ENCODE data around the gene FLT1.
A peak's percentile ranks its signal among the peaks of the same experiment; 100 is the strongest.

Gene FLT1

GRCh38 chr13:28251466-28251865 lies 243.5 kb downstream of the FLT1 start:
- Histone ChIP-seq H3K9me3 (ENCODE audit: insufficient read depth, low read length, severe bottlenecking) (no peaks in the 10 kb centered on the region), H3K27me3 (ENCODE audit: insufficient read depth, low read length, poor library complexity) (no peaks in the 10 kb centered on the region), H3K9ac (ENCODE audit: low read depth, low read length) (no peak overlapping the region), H4K20me1 (ENCODE audit: insufficient read depth, low read length) (0 out of 2 replicates have a peak, but pooled peaks cover 5% of the 10 kb centered on the region), H3K4me3 (ENCODE audit: low read depth in 1 of 2, low read length in 2 of 2) (no peak overlapping the region), H3K27ac (ENCODE audit: low read length) (peak overlapping the region; percentile 31; the same call in 1 of the 2 replicates), H3K4me1 (ENCODE audit: insufficient read depth, low read length) (peaks cover 3% of the 10 kb centered on the region; the same call in 1 of the 2 replicates), H2AFZ (ENCODE audit: low read depth, low read length) (no peak overlapping the region), H3K79me2 (ENCODE audit: insufficient read depth, low read length) (peaks cover 68% of the 10 kb centered on the region), H3K4me2 (ENCODE audit: insufficient read depth, low read length) (no peak overlapping the region), H3K36me3 (ENCODE audit: insufficient read depth, low read length) (peaks cover 33% of the 10 kb centered on the region)
- DNase-seq = no peak
- ATAC-seq (ENCODE audit: insufficient read depth, low read depth) = no peak
- no peak for TF ChIP-seq EZH2 (IDR thresholded peaks at IDR 0.05; ENCODE audit: borderline replicate concordance, low read depth, low read length, severe bottlenecking)
- TF ChIP-seq CTCF (IDR thresholded peaks at IDR 0.05; ENCODE audit: borderline replicate concordance, extremely low read depth, low read length, poor library complexity, severe bottlenecking) = no peak

- H3K4me3 ChIP-seq (ENCODE audit: low read depth in 1 of 2, low read length in 2 of 2) = no peak overlapping the region
- no peak overlapping the region for H2AFZ ChIP-seq (ENCODE audit: low read depth, low read length)
- no peak overlapping the region for H3K27ac ChIP-seq (ENCODE audit: low read length)
- no peaks in the 10 kb centered on the region for H3K27me3 ChIP-seq (ENCODE audit: insufficient read depth, low read length, poor library complexity)
- peaks cover 3% of the 10 kb centered on the region; the same call in 1 of the 2 replicates for H3K4me1 ChIP-seq (ENCODE audit: insufficient read depth, low read length)
- H4K20me1 ChIP-seq (ENCODE audit: insufficient read depth, low read length) = 0 out of 2 replicates have a peak, but pooled peaks cover 5% of the 10 kb centered on the region
- peaks cover 72% of the 10 kb centered on the region for H3K79me2 ChIP-seq (ENCODE audit: insufficient read depth, low read length)
- peaks cover 31% of the 10 kb centered on the region for H3K36me3 ChIP-seq (ENCODE audit: insufficient read depth, low read length)
- no peak overlapping the region for H3K9ac ChIP-seq (ENCODE audit: low read depth, low read length)
- TF ChIP-seq CTCF (IDR thresholded peaks at IDR 0.05; ENCODE audit: borderline replicate concordance, extremely low read depth, low read length, poor library complexity, severe bottlenecking) = no peak
- TF ChIP-seq EZH2 (IDR thresholded peaks at IDR 0.05; ENCODE audit: borderline replicate concordance, low read depth, low read length, severe bottlenecking) = no peak
- DNase-seq (no peak), ATAC-seq (ENCODE audit: insufficient read depth, low read depth) (no peak)
- no peak overlapping the region for H3K4me2 ChIP-seq (ENCODE audit: insufficient read depth, low read length)
- no peaks in the 10 kb centered on the region for H3K9me3 ChIP-seq (ENCODE audit: insufficient read depth, low read length, severe bottlenecking)
Observed at GRCh38 chr13:28250542-28250941, 244.4 kb downstream of the FLT1 start.

Measured in DND-41 (cell line).